Endothelial cell of umbilical vein (primary cell): ENCODE results near the gene RAB37. TPM values are rescaled to one million over a fixed set of nuclear protein-coding genes. Genes with fewer than 3 reads are reported as not detected.

Experiments used
- BruUV-seq: library from RNA; stranded (reverse); fragments of 400-500 nt; replicated peaks from 2 replicates; lab custom pipeline; 2021; lab: Mats Ljungman, UMichigan
- CTCF ChIA-PET: fragments of 300-600, 350-600 bp; sonication (Branson Sonifier 250); formaldehyde crosslinking; loops from one replicate; lab custom pipeline; 2021; ENCODE audit warnings: antibody characterized with exemption, inconsistent platforms; lab: Charles Lee
- POLR2A ChIA-PET: fragments of 300-600, 350-600 bp; sonication (Branson Sonifier 250); formaldehyde crosslinking; loops from one replicate; lab custom pipeline; 2021; ENCODE audit warnings: antibody characterized with exemption, inconsistent platforms; lab: Charles Lee
- DNase-seq: peaks from one replicate; pipeline ENCODE4 v3.0.0-alpha.2; 2011; ENCODE audit warnings: low read depth, low spot score
- FAIRE-seq: peaks from 2 replicates; lab custom pipeline; 2011; peaks lifted over from hg19 to GRCh38; lab: Jason Lieb, UNC
- H2AFZ ChIP-seq: 2 replicates; pipeline ENCODE4 v1.6.0; 2012; ENCODE audit warnings: low read depth, low read length, control low read depth, inconsistent platforms
- H3K27ac ChIP-seq: 2 replicates; pipeline ENCODE4 v1.5.1; 2011; ENCODE audit warnings: low read depth, mild to moderate bottlenecking, control low read depth, low read length, moderate library complexity; ENCODE audit not compliant: insufficient read depth
- H3K27me3 ChIP-seq, 2 experiments: 2 replicates each; pipeline versions ENCODE4 v1.6.0 to v1.6.1; 2011; ENCODE audit warnings: low read length in 2 of 2, mixed read lengths in 1 of 2; ENCODE audit not compliant: control insufficient read depth in 2 of 2, insufficient read depth in 2 of 2
- H3K36me3 ChIP-seq, 2 experiments: 2 replicates in 1 of 2; 3 replicates in 1 of 2; pipeline ENCODE4 v1.5.1; 2011; ENCODE audit warnings: low read length in 2 of 2, mild to moderate bottlenecking in 1 of 2, moderate library complexity in 1 of 2; ENCODE audit not compliant: control insufficient read depth in 2 of 2, insufficient read depth in 2 of 2; ENCODE audit errors: extremely low read depth in 1 of 2
- H3K4me1 ChIP-seq: 3 replicates; pipeline ENCODE4 v1.5.1; 2011; ENCODE audit warnings: mild to moderate bottlenecking, low read length; ENCODE audit not compliant: control insufficient read depth, insufficient read depth; ENCODE audit errors: extremely low read depth
- H3K4me2 ChIP-seq: 2 replicates; pipeline ENCODE4 v1.6.1; 2011; ENCODE audit warnings: low read length, control low read depth, mixed read lengths; ENCODE audit not compliant: insufficient read depth
- H3K4me3 ChIP-seq, 3 experiments: fragments of 200-600 bp in 1 of 3; sonication (generic), shearing (Covaris generic) in 1 of 3; replicated peaks in 1 of 3; 2 replicates each; pipeline ENCODE4 v1.5.1; 2011 to 2016; ENCODE audit warnings: control low read depth in 3 of 3, low read length in 3 of 3, mild to moderate bottlenecking in 2 of 3, inconsistent platforms in 1 of 3, low read depth in 1 of 3, moderate library complexity in 1 of 3; ENCODE audit not compliant: insufficient read depth in 1 of 3
- H3K79me2 ChIP-seq: 2 replicates; pipeline ENCODE4 v1.6.0; 2012; ENCODE audit warnings: low read length, inconsistent platforms; ENCODE audit not compliant: control insufficient read depth, insufficient read depth
- H3K9ac ChIP-seq: replicated peaks from 2 replicates; pipeline ENCODE3; 2011; ENCODE audit warnings: low read length, control low read depth; ENCODE audit not compliant: insufficient read depth; ENCODE audit errors: extremely low read depth
- H3K9me1 ChIP-seq: replicated peaks from 3 replicates; pipeline ENCODE4 v1.6.0; 2011; ENCODE audit warnings: mild to moderate bottlenecking, low read length; ENCODE audit not compliant: control insufficient read depth, insufficient read depth; ENCODE audit errors: extremely low read depth
- H3K9me3 ChIP-seq: replicated peaks from 2 replicates; pipeline ENCODE4 v1.5.1; 2012; ENCODE audit warnings: low read length, inconsistent platforms; ENCODE audit not compliant: control insufficient read depth, insufficient read depth
- H4K20me1 ChIP-seq: replicated peaks from 2 replicates; pipeline ENCODE3; 2011; ENCODE audit warnings: mild to moderate bottlenecking, low read length; ENCODE audit not compliant: control insufficient read depth, insufficient read depth; ENCODE audit errors: extremely low read depth
- EZH2 ChIP-seq: IDR thresholded peaks from 2 replicates; pipeline ENCODE4 v1.6.1; 2012; ENCODE audit warnings: borderline replicate concordance, low read depth, mild to moderate bottlenecking, moderate library complexity, low read length, inconsistent platforms; ENCODE audit not compliant: severe bottlenecking
- FOS ChIP-seq: IDR thresholded peaks from 2 replicates; pipeline ENCODE4 v1.6.1; 2011; ENCODE audit warnings: mild to moderate bottlenecking, low read length, moderate library complexity, borderline replicate concordance; ENCODE audit not compliant: insufficient read depth
- GATA2 ChIP-seq: IDR thresholded peaks from 2 replicates; pipeline ENCODE4 v1.7.0; 2011; ENCODE audit warnings: low read depth, mild to moderate bottlenecking, moderate library complexity, mixed read lengths, low read length; ENCODE audit not compliant: insufficient read length, insufficient read depth
- JUN ChIP-seq: IDR thresholded peaks from 2 replicates; pipeline ENCODE4 v1.6.1; 2011; ENCODE audit warnings: borderline replicate concordance, low read depth; ENCODE audit not compliant: insufficient read length, insufficient read depth
- MYC ChIP-seq: IDR thresholded peaks from one replicate; pipeline ENCODE4 v1.6.1; 2011; ENCODE audit warnings: mild to moderate bottlenecking, low read depth, low read length
- POLR2A ChIP-seq: IDR thresholded peaks from 2 replicates; pipeline ENCODE4 v1.6.1; 2012; ENCODE audit warnings: low read depth, mild to moderate bottlenecking, control low read depth, low read length
- POLR2AphosphoS5 ChIP-seq: IDR thresholded peaks from 2 replicates; pipeline ENCODE4 v1.6.1; 2012; ENCODE audit warnings: low read depth, mild to moderate bottlenecking, control low read depth, low read length, moderate library complexity; ENCODE audit not compliant: insufficient read depth
- dilution Hi-C: fragments of 300-500 bp; cut with MboI; formaldehyde crosslinking; loops from one replicate; pipeline ENCODE4 v1.15.0; 2019; ENCODE audit warnings: low sequenced_read_pairs; ENCODE audit not compliant: extremely low pct_ligation_motif_present
- intact Hi-C: fragments of 100-400 bp; cut with micrococcal nuclease; formaldehyde crosslinking; loops from one replicate; pipeline ENCODE4 v1.10.0; 2022
- polyA plus RNA-seq, 4 experiments: library from polyadenylated mRNA; depleted of rRNA in 3 of 4; stranded (reverse) in 3 of 4; unstranded in 1 of 4; fragments of >200 nt; gene quantifications; 2 replicates each; pipeline versions ENCODE4 v1.2.1 to v1.2.3, GENCODE V29; 2011 to 2012; ENCODE audit warnings: missing spikeins in 1 of 4
- total RNA-seq: library from RNA; stranded (reverse); gene quantifications from 2 replicates; pipeline ENCODE4 v1.2.3, GENCODE V29; 2021
- TF ChIP-seq, protein P1 (sequence below): IDR thresholded peaks from 2 replicates; pipeline ENCODE4 v1.6.1; 2011; ENCODE audit not compliant: insufficient read depth, insufficient read length
- TF ChIP-seq, protein P2 (sequence below), 2 donors: IDR thresholded peaks; 1 replicate in 1 of 2; 2 replicates in 1 of 2; pipeline ENCODE4 v1.5.1; 2011; ENCODE audit warnings: low read length in 2 of 2, mild to moderate bottlenecking in 2 of 2, moderate library complexity in 2 of 2, control low read depth in 1 of 2, inconsistent platforms in 1 of 2, low read depth in 1 of 2; ENCODE audit not compliant: insufficient read depth in 1 of 2; ENCODE audit errors: extremely low read depth in 1 of 2

The RAB37 gene
- total and polyA plus RNA-seq, 2 donors (not counting 3 experiments of a cell fraction or from before 2014, with no cell fraction given) = 0.11 TPM; not detected in 1

DNA sequence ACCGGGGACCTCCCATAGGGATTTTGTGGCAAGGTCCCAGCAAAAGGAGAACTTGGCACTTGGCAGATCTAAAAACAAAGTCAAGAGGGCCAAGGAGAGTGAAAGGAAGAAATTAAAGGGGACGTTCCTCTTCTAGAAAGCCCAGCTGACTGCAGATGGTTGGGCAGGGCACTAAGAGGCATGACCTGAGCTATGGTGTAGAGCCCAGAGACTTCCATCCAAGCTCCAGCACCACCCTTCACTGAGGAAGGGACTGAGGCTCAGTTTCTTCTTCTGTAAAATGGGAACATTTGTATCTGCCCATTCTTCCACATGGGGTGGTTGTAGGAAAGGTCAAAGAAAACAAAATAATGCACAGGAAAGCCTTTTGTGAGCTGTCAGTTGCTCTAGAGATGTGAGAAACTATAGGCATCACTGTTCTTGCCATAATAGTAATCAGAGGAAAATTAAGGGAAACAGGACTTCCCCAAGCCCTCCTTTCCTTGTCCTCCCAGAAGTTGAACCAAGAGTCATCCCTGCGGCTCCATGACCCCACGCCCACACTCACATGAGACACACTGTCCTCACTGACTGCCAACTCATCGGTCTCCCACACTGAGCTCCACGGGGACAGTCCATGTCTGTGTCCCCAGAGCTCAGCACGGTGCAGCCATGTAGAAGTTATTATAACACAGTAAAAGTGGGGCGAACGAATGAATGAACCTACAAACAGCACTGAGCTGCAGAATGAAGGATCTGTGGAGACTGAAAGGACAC lies 34.8 kb upstream of the RAB37 start:
- Histone ChIP-seq H3K4me2 (no peak overlapping the region), H3K9me1 (no peaks in the 10 kb centered on the region), H3K27ac (no peak overlapping the region), H3K79me2 (no peaks in the 10 kb centered on the region), H3K27me3 (no peaks in the 10 kb centered on the region), H4K20me1 (no peaks in the 10 kb centered on the region), H3K36me3 (no peaks in the 10 kb centered on the region), H3K4me1 (no peaks in the 10 kb centered on the region), H3K9me3 (no peaks in the 10 kb centered on the region), H3K9ac (no peak overlapping the region), H2AFZ (no peak overlapping the region), H3K4me3 (no peak overlapping the region)
- DNase-seq (no peak), FAIRE-seq (no peak)
- dilution Hi-C loops = no loop called here
- intact Hi-C loops = no loop called here
- TF ChIP-seq, protein P1, sequence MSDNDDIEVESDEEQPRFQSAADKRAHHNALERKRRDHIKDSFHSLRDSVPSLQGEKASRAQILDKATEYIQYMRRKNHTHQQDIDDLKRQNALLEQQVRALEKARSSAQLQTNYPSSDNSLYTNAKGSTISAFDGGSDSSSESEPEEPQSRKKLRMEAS = no peak
- no peak for TF ChIP-seq POLR2A
- no peak for TF ChIP-seq POLR2AphosphoS5
- no peak for TF ChIP-seq JUN
- TF ChIP-seq GATA2 = no peak
- TF ChIP-seq EZH2 = no peak
- TF ChIP-seq, protein P2, sequence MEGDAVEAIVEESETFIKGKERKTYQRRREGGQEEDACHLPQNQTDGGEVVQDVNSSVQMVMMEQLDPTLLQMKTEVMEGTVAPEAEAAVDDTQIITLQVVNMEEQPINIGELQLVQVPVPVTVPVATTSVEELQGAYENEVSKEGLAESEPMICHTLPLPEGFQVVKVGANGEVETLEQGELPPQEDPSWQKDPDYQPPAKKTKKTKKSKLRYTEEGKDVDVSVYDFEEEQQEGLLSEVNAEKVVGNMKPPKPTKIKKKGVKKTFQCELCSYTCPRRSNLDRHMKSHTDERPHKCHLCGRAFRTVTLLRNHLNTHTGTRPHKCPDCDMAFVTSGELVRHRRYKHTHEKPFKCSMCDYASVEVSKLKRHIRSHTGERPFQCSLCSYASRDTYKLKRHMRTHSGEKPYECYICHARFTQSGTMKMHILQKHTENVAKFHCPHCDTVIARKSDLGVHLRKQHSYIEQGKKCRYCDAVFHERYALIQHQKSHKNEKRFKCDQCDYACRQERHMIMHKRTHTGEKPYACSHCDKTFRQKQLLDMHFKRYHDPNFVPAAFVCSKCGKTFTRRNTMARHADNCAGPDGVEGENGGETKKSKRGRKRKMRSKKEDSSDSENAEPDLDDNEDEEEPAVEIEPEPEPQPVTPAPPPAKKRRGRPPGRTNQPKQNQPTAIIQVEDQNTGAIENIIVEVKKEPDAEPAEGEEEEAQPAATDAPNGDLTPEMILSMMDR (IDR thresholded peaks at IDR 0.05; ENCODE audit: extremely low read depth in 1 of 2, insufficient read depth in 1 of 2, low read depth in 1 of 2, low read length in 2 of 2) = no peak
- no peak for TF ChIP-seq MYC
- no peak for TF ChIP-seq FOS
- ChIA-PET CTCF (interaction anchor here (1.6 kb wide), 1 partner anchor 34 kb away, joined by 3 read pairs; no protein-coding TSS in a partner anchor), POLR2A (no interaction called here)
- no TSS peak for BruUV-seq
